Renal cortex interstitium (tissue), 11 donors: Measurements from ENCODE around the gene MCAT. TPM values are rescaled to one million over a fixed set of nuclear protein-coding genes. Genes with fewer than 3 reads are reported as not detected.

Experiments
- DNase-seq, 11 donors: peaks; one replicate each; pipeline ENCODE4 v3.0.0-alpha.2; 2013; ENCODE audit warnings: low read depth in 9 of 11, low spot score in 4 of 11; ENCODE audit errors: extremely low read depth in 1 of 11
- polyA plus RNA-seq, 3 donors: library from polyadenylated mRNA; unstranded; fragments of 120-200 nt; gene quantifications; one replicate each; pipeline ENCODE4 v1.2.1, GENCODE V29; 2013; ENCODE audit not compliant: insufficient read length in 3 of 3

The MCAT gene
- polyA plus RNA-seq, 3 donors = 16.6 to 25.0 (median 23.4) TPM

GRCh38 chr22:43144949-43145348 is 1.8 kb upstream of the MCAT start:
- DNase-seq = no peak

GRCh38 chr22:43136801-43137200 is 6.4 kb downstream of the MCAT start:
- DNase-seq = no peak

- no peak for DNase-seq
These were observed 6.9 kb downstream of the MCAT start for GRCh38 chr22:43136255-43136654.

GRCh38 chr22:43135565-43135964 is 7.6 kb downstream of the MCAT start:
- DNase-seq = no peak

- no peak for DNase-seq
These were observed 8.6 kb downstream of the MCAT start for GRCh38 chr22:43134553-43134952.

- no peak for DNase-seq
These were observed 9.8 kb downstream of the MCAT start for GRCh38 chr22:43133401-43133800.

GRCh38 chr22:43131773-43132501 is 11.3 kb downstream of the MCAT start:
- no peak for DNase-seq

- DNase-seq = no peak
These were observed 13.5 kb downstream of the MCAT start for GRCh38 chr22:43129426-43130425.

GRCh38 chr22:43128928-43129424 is 14.2 kb downstream of the MCAT start:
- DNase-seq = no peak

GRCh38 chr22:43128116-43128515 is 15.1 kb downstream of the MCAT start:
- no peak for DNase-seq

GRCh38 chr22:43127166-43127908 is 15.9 kb downstream of the MCAT start:
- no peak for DNase-seq

- no peak for DNase-seq
These were observed 16.6 kb downstream of the MCAT start for GRCh38 chr22:43126501-43127165.

- no peak for DNase-seq
These were observed 24.2 kb downstream of the MCAT start for GRCh38 chr22:43118953-43119458.

GRCh38 chr22:43118024-43118849 is 25.0 kb downstream of the MCAT start:
- no peak for DNase-seq

GRCh38 chr22:43116932-43117331 is 26.3 kb downstream of the MCAT start:
- no peak for DNase-seq

- no peak for DNase-seq
These were observed 28.2 kb downstream of the MCAT start for GRCh38 chr22:43114958-43115357.

- no peak for DNase-seq
These were observed 29.5 kb downstream of the MCAT start for GRCh38 chr22:43113526-43114251.
